Activated naive CD4-positive, alpha-beta T cell treated with anti-CD3 and anti-CD28 coated beads, Interleukin-2, amount 10 ng/mL, durations not matched to agents 7 days and 5 days (primary cell): Measurements from ENCODE around the gene MATCAP1.

ENCODE experiments used
- CTCF ChIA-PET: fragments of 350-600 bp; sonication (Branson Sonifier 250); formaldehyde crosslinking; loops from one replicate; lab custom pipeline; 2021; ENCODE audit warnings: antibody characterized with exemption; lab: Charles Lee
- DNase-seq: peaks from one replicate; pipeline ENCODE4 v3.0.0-alpha.2; 2020
- H3K27ac Mint-ChIP-seq: one replicate; pipeline ENCODE4 v1.8.0; 2021; ENCODE audit warnings: mild to moderate bottlenecking, moderate library complexity, mixed read lengths
- H3K27me3 Mint-ChIP-seq: one replicate; pipeline ENCODE4 v1.8.0; 2021; ENCODE audit warnings: mild to moderate bottlenecking, mixed read lengths
- H3K36me3 Mint-ChIP-seq: one replicate; pipeline ENCODE4 v1.8.0; 2021; ENCODE audit warnings: mixed read lengths
- H3K4me1 Mint-ChIP-seq: one replicate; pipeline ENCODE4 v1.8.0; 2021; ENCODE audit warnings: mixed read lengths
- H3K4me3 Mint-ChIP-seq: one replicate; pipeline ENCODE4 v1.8.0; 2021; ENCODE audit warnings: mild to moderate bottlenecking, moderate library complexity, mixed read lengths
- H3K9me3 Mint-ChIP-seq: one replicate; pipeline ENCODE4 v1.8.0; 2021; ENCODE audit warnings: mixed read lengths

The MATCAP1 gene

DNA sequence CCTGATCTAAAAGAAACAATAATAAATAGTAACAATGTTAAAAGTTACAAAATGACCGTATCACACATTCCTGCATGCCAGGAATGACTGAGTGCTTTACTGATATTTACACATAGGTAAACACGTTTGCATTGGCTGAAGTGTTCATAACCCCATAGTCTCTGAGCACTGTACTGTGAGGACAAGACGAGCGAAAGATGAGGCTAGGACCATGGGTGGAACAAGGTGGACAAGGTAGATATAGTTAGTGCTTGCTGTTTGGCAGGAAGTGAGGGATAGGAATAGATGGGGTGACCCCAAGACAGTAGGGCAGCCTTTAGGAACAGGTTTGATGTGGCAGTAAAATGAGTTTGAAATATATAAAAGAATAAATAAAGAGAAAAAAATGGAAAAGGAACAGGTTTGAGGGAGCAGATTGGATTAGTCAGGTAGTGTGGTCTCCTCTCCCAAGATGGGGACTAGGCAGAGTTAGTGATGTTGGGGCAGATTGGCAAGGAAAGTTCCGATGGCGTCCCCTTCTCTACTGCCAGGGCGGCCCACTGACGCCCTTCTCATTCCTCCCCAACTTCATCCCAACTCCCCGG is 7.7 kb upstream of the MATCAP1 start:
- H3K4me1 Mint-ChIP-seq: peaks cover 41% of the 10 kb centered on the region

DNA sequence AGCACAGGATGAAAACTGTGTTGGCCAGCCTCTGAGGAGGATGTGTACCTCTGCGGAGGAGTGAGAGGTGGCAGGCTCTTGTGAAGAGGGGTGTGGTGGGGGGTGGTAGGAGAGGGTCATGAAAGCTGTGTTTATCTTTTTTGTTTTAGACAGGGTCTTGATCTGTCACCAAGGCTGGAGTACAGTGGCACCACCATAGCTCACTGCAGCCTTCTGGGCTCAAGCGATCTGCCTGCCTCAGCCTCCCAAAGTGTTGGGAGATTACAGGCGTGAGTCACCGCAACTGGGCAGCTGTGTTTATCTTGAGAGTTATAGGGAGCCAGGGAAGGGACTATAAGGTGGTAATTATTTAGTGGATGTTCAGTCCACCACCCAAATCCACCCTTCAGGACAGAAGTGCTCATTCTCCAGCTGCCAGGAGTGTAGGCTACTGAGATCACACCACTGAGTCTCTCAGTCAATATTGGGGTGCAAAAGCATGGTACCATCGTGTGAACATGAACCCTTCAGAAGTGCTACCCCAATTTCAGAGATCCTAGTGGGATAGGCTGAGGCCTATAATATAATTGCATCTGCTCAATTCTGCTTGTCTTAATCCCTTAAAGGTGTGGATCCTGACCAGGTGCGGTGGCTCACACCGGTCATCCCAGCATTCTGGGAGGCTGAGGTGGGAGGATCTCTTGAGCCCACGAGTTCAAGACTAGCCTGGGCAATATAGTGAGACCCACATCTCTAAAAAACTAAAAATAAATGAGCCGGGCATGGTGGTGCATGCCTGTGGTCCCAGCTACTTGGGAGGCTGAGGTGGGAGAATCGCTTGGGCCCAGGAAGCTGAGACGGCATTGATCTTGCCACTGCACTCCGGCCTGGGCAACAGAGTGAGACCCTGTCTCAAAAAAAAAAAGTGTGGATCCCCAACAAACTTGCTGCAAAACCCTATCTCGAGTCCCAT is 7.0 kb upstream of the MATCAP1 start:
- CTCF ChIA-PET: interaction anchor here (1.7 to 3.0 kb wide), 3 partner anchors 8 to 173 kb away, joined by 3 to 9 read pairs (median 5); partner anchors contain the start of gene ELMO3
- Mint-ChIP-seq H3K4me3 (no peak overlapping the region), H3K27me3 (peaks cover 21% of the 10 kb centered on the region), H3K4me1 (peaks cover 35% of the 10 kb centered on the region), H3K9me3 (no peaks in the 10 kb centered on the region), H3K36me3 (peaks cover 24% of the 10 kb centered on the region), H3K27ac (no peak overlapping the region)
- DNase-seq: no peak

More for the DNA sequence above, 7.7 kb upstream of the MATCAP1 start:
- Mint-ChIP-seq H3K27ac (peak overlapping the region; percentile 78), H3K4me3 (peak overlapping the region; percentile 81), H3K36me3 (peaks cover 32% of the 10 kb centered on the region), H3K27me3 (peaks cover 14% of the 10 kb centered on the region), H3K9me3 (no peaks in the 10 kb centered on the region)
- CTCF ChIA-PET: no interaction called here
- no peak for DNase-seq

DNA sequence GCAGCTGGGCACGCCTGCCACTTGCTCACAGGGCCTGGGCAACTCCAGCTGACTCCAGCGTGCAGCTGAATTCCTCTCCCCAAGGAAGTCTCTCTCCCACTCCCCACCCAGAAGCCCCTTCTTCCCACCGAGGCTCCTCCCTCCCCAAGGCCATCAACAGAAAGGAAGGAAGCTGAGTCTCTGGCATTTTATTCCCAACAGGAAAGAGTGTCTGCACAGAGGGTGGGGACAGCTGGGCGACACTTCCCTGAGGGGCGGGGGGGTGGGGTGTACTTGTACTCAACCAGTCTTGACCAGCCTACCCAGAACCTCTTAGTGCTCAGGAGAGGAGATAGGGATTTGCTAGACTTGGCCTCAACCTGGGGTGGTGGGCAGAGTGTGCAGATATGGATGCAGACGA is 6.3 kb upstream of the MATCAP1 start, which contains the start of gene EXOC3L1:
Gene EXOC3L1, minus strand, starts transcription at position 96 of the 400 bp plus-strand sequence. CDS start 460 bp downstream, outside the sequence.
- peaks cover 38% of the 10 kb centered on the region for H3K4me1 Mint-ChIP-seq
- CTCF ChIA-PET: interaction anchor here (0.6 to 3.0 kb wide), 5 partner anchors 8 to 253 kb away, joined by 3 to 9 read pairs (median 3); partner anchors contain the start of gene ELMO3
- no peak within 1 kb of the TSS for H3K4me3 Mint-ChIP-seq
- H3K27ac Mint-ChIP-seq: no peak within 1 kb of the TSS
- no peak for DNase-seq
- no peaks in the 10 kb centered on the region for H3K9me3 Mint-ChIP-seq
- peaks cover 20% of the 10 kb centered on the region for H3K36me3 Mint-ChIP-seq
- peaks cover 27% of the 10 kb centered on the region for H3K27me3 Mint-ChIP-seq

DNA sequence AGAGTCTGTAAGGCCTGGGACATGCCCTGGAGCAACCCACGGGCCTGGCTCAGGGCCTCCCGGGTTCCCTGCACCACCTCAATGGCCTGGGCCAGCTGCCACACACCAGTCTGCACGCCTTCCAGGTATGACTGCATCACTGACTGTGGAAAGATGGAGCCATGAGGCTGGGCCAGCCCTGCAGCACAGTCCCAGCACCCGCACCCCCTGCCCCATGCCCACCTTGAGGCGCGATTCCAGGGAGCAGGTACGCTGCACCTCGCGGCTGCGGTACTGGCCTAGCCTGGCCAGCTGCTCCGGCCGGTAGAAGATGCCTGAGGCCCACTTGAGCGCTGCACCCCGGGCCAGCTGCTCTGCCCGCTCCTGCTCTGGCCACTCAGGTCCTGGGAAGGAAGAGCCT is 5.0 kb upstream of the MATCAP1 start:
- peaks cover 35% of the 10 kb centered on the region for H3K27me3 Mint-ChIP-seq
- H3K36me3 Mint-ChIP-seq: peaks cover 8% of the 10 kb centered on the region
- CTCF ChIA-PET: interaction anchor here (0.6 to 3.0 kb wide), 3 partner anchors 55 to 211 kb away, joined by 3 to 9 read pairs (median 3); no protein-coding TSS in a partner anchor
- H3K27ac Mint-ChIP-seq: no peak overlapping the region
- peaks cover 37% of the 10 kb centered on the region for H3K4me1 Mint-ChIP-seq
- DNase-seq: no peak
- H3K9me3 Mint-ChIP-seq: no peaks in the 10 kb centered on the region
- no peak overlapping the region for H3K4me3 Mint-ChIP-seq

DNA sequence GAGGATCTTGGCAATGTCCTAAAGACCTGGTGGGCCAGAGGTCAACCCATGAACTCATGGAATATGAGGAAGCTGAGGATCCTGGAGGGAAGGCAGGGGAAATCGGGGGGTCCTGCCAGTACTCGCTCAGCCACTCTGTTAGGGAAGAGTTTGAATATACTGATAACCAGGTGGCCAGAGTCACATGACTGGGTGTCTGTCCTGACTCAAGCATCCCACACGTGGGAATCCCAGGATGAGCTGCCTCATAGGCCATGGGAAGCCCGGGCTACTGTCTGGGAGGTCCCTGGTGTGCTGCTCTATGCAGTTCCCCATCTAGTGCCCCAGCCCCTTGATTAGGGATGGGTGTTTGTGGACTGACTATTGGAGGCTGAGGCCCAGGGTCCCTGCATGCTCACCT is 4.6 kb upstream of the MATCAP1 start:
- no peak overlapping the region for H3K27ac Mint-ChIP-seq
- CTCF ChIA-PET: interaction anchor here (1.1 to 3.0 kb wide), 2 partner anchors 11 to 171 kb away, joined by 4 to 9 read pairs; no protein-coding TSS in a partner anchor
- no peak for DNase-seq
- peaks cover 32% of the 10 kb centered on the region for H3K4me1 Mint-ChIP-seq
- H3K27me3 Mint-ChIP-seq: peaks cover 35% of the 10 kb centered on the region
- peaks cover 8% of the 10 kb centered on the region for H3K36me3 Mint-ChIP-seq
- H3K4me3 Mint-ChIP-seq: no peak overlapping the region
- no peaks in the 10 kb centered on the region for H3K9me3 Mint-ChIP-seq

DNA sequence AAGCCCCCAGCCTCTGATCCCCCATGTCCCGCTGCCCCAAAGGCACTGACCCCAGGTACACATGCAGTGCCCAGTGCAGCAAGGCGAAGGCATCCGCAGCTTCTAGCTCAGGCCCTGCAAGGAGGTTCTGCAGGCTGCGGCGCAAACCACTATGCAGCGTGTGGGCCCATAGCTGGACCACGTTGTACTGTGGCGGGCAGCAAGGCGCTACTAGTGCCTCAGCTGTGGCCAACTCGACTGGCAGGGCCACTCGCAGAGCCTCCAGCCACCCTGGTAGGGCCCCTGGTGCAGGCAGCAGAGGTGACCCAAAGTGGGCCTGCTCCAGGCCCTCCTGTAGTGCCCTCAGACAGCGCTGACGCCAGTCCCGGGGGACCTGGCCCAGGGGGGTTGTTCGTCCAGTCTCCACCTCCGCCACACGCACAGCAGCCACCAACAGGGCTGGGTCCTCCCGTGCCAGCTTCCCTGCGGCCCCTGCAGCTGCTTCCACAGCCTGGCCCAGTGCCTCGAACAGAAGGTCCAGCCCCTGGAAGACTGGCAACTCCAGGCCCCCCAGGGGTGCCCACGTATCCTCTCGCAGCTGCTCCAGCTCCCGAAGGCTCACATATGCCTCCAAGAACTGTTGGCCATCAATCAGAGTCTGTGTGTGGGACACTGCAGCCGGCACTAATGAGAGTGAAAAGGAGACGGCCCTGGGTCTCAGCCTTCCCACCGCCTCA is 3.6 kb upstream of the MATCAP1 start:
- CTCF ChIA-PET: interaction anchor here (1.1 to 4.9 kb wide), 5 partner anchors 10 to 210 kb away, joined by 4 to 43 read pairs (median 7); partner anchors contain the start of gene ELMO3
- Mint-ChIP-seq H3K9me3 (no peaks in the 10 kb centered on the region), H3K36me3 (peaks cover 2% of the 10 kb centered on the region), H3K4me3 (no peak overlapping the region), H3K27me3 (peaks cover 35% of the 10 kb centered on the region), H3K27ac (no peak overlapping the region), H3K4me1 (peaks cover 23% of the 10 kb centered on the region)
- DNase-seq: no peak

DNA sequence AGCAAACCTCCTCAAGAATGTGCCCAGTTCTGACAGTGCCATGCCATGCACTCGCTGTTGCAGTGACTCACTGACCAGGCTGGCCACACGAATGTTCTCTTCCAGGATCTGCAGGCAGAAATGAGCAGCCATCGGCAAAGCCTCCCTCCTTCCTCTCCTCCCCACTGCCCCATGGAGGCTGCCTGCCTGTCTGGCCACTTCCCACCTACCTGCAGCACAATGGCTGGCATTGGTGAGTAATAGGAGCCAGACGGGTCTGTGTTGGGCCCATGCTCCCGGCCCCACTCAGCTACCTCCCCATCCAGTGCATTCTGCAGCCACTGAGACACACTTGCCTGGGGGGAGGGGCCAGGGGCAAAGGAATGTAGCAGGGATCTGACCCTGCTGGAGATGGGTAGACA is 2.8 kb upstream of the MATCAP1 start:
- H3K27me3 Mint-ChIP-seq: peaks cover 35% of the 10 kb centered on the region
- no peak overlapping the region for H3K27ac Mint-ChIP-seq
- CTCF ChIA-PET: interaction anchor here (1.8 to 4.9 kb wide), 4 partner anchors 8 to 209 kb away, joined by 4 to 43 read pairs (median 16); partner anchors contain the start of gene ELMO3
- H3K36me3 Mint-ChIP-seq: peaks cover 2% of the 10 kb centered on the region
- H3K9me3 Mint-ChIP-seq: no peaks in the 10 kb centered on the region
- no peak for DNase-seq
- H3K4me3 Mint-ChIP-seq: no peak overlapping the region
- H3K4me1 Mint-ChIP-seq: peaks cover 19% of the 10 kb centered on the region

DNA sequence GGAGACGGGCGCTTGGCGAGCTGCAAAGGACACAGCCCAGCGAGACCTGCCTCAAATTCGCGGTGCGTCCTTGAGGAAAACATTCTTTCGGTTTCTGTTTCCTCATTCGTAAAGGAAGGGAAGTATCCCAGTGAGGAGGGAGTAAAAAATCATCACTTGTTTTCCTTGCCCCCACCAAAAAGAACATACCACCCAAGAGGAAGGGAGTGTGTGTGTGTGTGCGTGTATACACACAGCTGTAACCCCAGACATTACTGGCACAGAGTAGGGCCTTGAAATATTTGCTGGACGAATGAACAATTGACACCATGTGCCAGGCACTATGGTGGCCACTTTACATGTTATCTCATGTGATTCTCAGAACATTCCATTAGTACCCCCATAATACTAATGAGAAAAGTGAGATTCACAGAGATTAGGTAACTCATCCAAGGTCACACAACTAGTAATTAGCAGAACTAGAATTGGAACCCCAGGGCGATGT is 1.9 kb upstream of the MATCAP1 start:
- Mint-ChIP-seq H3K9me3 (no peaks in the 10 kb centered on the region), H3K27me3 (peaks cover 35% of the 10 kb centered on the region), H3K27ac (no peak overlapping the region), H3K4me1 (peaks cover 16% of the 10 kb centered on the region), H3K4me3 (peak overlapping the region; percentile 74), H3K36me3 (peaks cover 2% of the 10 kb centered on the region)
- DNase-seq: no peak
- CTCF ChIA-PET: interaction anchor here (0.9 to 4.9 kb wide), 22 partner anchors 9 to 290 kb away, joined by 3 to 43 read pairs (median 7); partner anchors contain the start of genes B3GNT9, ELMO3, FBXL8 and FHOD1

DNA sequence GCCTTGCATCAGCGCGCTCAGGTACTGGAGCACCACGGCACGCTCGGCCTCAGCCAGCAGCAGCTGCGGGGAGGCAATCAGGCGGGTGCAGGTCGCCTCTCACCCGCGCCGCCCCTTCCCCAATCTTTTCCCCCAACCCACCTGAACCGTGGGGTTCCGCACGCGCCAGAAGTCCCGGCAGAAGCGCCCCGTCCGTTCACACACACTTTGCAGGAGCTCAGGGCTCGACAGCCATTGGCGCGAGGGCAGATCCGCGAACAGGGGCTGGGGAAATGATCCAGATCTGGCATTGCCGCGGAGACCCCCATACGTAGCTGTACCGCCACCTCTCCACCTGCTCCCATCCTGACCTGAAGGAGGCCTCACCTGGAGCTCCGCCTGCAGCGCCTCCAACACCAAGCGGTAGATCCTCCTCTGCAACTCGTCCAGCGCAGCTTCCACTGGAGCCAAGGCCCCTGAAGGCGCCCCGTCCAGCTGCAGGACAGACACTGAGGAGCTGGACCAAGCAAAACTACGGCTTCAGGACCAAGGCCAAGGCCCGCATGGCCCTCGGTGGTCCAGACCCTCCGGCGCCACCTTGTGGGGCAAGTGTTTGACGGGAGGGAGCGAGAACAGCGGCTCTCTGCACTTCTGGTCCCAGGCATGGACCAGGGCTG is 1.4 kb upstream of the MATCAP1 start:
- H3K27me3 Mint-ChIP-seq: peaks cover 35% of the 10 kb centered on the region
- CTCF ChIA-PET: interaction anchor here (0.9 to 4.9 kb wide), 27 partner anchors 9 to 289 kb away, joined by 3 to 43 read pairs (median 5); partner anchors contain the start of genes B3GNT9, ELMO3, FBXL8 and FHOD1
- peak; percentile 91 for DNase-seq
- peak overlapping the region; percentile 50 for H3K27ac Mint-ChIP-seq
- H3K36me3 Mint-ChIP-seq: peaks cover 2% of the 10 kb centered on the region
- peaks cover 16% of the 10 kb centered on the region for H3K4me1 Mint-ChIP-seq
- no peaks in the 10 kb centered on the region for H3K9me3 Mint-ChIP-seq
- H3K4me3 Mint-ChIP-seq: peak overlapping the region; percentile 74

DNA sequence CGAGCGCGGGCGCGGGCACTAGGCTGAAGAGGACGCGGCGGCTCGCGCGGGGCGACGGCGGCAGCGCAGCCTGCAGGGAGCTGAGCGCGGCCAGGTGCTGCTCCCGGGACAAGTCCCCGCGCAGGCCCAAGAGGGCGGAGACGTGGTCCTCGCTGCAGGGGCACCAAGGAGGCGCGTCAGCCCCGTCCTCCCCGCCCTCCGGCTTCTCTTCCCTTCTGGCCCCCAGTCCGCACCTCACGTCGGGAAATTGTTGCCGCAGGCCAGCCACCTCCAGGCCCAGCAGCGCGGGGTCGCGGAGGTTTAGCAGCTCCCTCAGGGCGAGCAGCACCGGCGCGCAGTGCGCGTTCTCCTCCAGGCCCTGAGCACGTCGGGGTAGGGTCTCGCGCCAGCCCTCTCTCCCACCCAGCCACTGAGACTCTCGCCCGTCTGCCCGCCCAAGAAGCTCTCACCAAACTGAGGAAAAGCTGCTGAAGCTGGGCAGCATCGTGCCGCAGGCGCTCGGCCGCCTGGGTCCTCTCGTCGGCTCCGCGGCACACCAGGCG is 761 bp upstream of the MATCAP1 start:
- Mint-ChIP-seq H3K36me3 (peaks cover 2% of the 10 kb centered on the region), H3K27ac (no peak overlapping the region), H3K4me3 (no peak overlapping the region), H3K4me1 (peaks cover 19% of the 10 kb centered on the region), H3K27me3 (peaks cover 35% of the 10 kb centered on the region), H3K9me3 (no peaks in the 10 kb centered on the region)
- no peak for DNase-seq
- CTCF ChIA-PET: interaction anchor here (0.9 to 4.9 kb wide), 26 partner anchors 8 to 240 kb away, joined by 3 to 43 read pairs (median 6); partner anchors contain the start of genes B3GNT9, ELMO3, FBXL8 and FHOD1

DNA sequence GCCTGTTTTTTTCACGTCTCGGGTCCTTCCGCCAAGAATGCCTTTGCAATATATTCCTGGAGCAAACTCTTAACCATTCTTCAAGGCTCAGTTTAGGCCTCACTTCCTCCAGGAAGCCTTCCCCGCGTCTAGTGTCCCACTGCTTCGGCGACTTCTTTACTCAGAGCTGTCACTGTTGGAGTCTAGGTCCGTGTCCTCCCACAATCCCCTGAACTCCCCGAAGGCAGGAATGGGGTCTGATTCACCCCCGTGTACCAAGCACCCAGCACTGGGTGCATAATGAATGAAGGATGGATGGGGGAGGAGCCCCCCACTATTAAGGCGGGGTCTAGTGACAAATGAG is 508 bp downstream of the MATCAP1 start:
- peaks cover 45% of the 10 kb centered on the region for H3K27me3 Mint-ChIP-seq
- DNase-seq: no peak
- H3K4me3 Mint-ChIP-seq: no peak overlapping the region
- H3K4me1 Mint-ChIP-seq: peaks cover 30% of the 10 kb centered on the region
- H3K27ac Mint-ChIP-seq: no peak overlapping the region
- no peaks in the 10 kb centered on the region for H3K9me3 Mint-ChIP-seq
- CTCF ChIA-PET: interaction anchor here (1.1 to 4.9 kb wide), 6 partner anchors 9 to 206 kb away, joined by 3 to 26 read pairs (median 4); partner anchors contain the start of genes FBXL8 and TRADD
- peaks cover 5% of the 10 kb centered on the region for H3K36me3 Mint-ChIP-seq

DNA sequence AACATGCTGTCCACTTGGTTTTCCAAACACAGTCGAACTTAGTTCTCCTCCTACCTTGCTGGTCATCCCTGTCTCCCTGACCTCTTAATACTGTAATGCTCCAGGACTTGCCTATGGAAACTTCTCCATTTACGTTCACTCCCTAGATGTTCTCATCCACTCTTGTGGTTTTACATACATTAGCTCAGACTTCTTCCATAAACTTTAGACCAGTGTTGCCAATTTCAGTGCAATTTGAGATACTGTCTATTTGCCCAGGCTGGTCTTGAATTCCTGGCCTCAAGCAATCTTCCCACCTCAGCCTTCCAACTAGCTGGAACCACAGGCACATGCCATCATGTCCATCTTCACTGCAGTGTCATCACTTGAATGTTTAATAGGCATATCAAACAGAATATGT is 1.5 kb downstream of the MATCAP1 start:
- Mint-ChIP-seq H3K4me1 (peaks cover 38% of the 10 kb centered on the region), H3K9me3 (no peaks in the 10 kb centered on the region), H3K27me3 (peaks cover 51% of the 10 kb centered on the region), H3K36me3 (peaks cover 9% of the 10 kb centered on the region), H3K27ac (no peak overlapping the region), H3K4me3 (no peak overlapping the region)
- CTCF ChIA-PET: interaction anchor here (1.2 to 4.9 kb wide), 4 partner anchors 8 to 205 kb away, joined by 3 to 26 read pairs (median 4); no protein-coding TSS in a partner anchor
- DNase-seq: no peak
